HTR-8/SVneo (cell line): ENCODE measurements around the gene SP9.
A peak's percentile ranks its signal among the peaks of the same experiment; 100 is the strongest.

ENCODE experiments used
- DNase-seq: peaks from one replicate; pipeline ENCODE4 v3.0.0; 2011; ENCODE audit warnings: low spot score, mixed read lengths; ENCODE audit not compliant: insufficient read length
- FAIRE-seq: peaks from 2 replicates; lab custom pipeline; 2011; peaks lifted over from hg19 to GRCh38; lab: Jason Lieb, UNC

Gene SP9

DNA sequence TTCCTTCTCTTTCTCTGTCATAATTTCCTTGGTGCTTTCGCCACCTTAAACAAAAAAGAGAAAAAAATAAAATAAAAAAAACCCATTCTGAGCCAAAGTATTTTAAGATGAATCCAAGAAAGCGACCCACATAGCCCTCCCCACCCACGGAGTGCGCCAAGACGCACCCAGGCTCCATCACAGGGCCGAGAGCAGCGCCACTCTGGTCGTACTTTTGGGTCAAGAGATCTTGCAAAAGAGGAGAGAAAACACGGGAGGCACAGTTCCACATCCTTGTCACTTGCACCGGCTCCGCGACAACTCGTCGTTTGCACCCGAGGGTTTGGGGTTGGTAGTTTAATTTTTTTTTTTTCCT is 1.8 kb upstream of the SP9 start:
- no peak for DNase-seq

DNA sequence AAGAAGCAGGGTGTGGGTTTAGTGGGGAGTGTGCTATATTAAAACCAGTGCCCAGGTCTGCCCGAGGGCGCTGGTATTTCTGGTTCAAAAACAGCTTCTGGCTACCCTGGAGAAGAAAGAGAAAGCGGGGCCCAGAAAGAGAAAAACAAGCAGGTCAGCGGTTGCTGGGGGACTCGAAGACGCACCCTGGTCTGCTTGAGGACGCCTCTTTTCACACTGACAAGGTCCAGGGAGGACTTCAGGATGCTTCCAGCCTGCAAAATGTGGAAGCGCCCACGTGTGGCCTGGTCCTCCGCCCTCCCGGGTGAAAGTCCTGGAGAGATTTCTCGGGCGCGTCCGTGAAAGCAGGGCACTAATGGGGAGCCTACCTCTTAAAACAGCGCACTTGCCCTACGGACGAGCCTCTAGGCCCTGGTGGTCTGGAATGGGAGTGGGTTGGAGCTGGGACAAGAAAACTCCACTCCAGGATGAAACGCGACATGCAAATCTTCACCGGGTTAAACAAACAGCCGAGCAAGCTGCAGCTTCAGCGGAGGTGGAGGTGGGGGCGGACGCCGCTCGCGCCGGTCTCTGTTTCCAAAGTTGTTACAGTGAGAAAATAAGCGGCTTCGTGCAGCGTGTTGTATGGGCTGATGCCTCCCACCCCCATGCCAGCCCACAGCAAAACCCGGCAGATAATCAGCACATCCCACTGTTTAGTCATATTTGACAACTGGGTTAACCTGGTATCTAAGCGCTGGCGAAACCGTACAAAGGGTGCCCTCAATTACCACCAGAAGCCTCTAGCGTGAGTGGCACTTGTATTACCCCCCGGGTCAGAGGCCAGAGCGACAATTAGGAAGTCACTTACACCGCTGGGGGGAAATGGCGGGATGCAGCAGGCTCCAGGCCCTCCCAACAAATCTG is 1.1 kb upstream of the SP9 start:
- FAIRE-seq = no peak

More for the DNA sequence above, 1.8 kb upstream of the SP9 start:
- no peak for FAIRE-seq

DNA sequence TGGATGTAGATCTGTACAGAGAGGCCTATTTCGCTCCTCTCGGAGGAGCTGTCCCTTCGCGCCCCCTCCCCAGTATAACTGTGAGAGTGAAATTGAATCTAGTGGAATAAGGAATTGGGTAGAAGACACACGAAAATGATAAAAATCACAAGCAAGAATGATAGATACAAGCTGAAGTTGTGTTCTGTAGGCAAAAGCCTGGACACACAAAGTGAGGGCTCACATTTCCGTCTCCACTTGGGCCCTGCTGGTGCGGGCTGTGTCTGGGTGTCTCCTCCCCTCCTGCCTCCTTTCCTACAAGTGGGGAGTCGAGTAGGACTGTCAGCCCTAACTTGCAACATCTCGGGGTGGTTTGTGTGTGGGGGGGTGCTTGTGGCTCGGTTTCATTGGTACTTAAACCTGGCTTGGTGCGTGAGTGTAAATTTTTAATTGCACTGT is 457 bp upstream of the SP9 start:
- DNase-seq (no peak), FAIRE-seq (no peak)

More for the DNA sequence above, 1.1 kb upstream of the SP9 start:
- DNase-seq = no peak

DNA sequence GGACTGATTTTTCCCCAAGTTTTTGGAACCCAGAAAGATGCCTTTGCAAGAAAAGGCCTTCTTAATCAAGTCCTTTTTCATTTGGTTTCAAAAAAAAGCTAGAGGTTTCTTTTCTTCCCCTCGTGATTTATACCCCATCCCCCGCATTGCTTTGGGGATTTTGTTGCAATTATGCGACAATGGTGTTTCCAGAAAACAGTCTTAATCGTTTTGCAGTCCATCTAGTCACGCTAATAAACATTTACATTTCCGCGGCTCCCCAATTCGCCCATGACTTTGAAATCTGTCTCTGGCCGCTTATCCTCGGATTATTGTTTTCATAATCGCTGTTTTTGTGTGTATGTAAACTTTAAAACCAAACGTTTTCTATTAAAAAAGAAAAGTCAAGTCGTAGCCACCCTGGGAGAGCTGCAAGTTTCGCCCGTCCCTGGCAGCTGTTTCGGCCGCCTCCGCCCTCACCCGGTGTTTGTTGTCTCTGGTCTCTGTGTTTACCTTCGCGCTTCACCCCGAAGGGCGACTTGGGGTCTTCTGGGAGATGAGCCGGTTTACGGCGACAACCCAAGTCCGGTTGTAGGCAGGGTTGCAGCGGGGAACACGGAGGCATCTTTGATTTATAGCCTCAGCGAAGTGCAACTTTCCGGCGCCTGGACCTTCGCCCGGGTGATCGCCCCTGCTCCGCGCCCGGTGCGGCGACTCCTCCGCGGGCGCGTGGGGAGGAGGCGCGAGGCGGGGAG is 667 bp downstream of the SP9 start:
- no peak for DNase-seq
- FAIRE-seq = no peak

DNA sequence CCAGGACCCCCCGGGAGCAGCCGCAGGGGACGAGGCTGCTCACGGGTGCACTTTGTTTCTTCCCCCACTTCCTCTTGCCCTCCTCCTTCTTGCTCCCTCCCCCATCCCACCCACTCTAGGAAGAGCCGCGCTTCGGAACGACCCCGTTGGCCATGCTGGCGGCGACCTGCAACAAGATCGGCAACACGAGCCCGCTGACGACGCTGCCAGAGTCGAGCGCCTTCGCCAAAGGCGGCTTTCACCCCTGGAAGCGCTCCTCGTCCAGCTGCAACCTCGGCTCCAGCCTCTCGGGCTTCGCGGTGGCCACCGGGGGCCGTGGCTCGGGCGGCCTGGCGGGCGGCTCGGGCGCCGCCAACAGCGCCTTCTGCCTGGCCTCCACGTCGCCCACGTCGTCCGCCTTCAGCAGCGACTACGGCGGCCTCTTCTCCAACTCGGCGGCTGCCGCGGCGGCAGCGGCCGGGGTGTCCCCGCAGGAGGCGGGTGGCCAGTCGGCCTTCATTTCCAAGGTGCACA is 1.3 kb downstream of the SP9 start:
- FAIRE-seq (peak; percentile 44), DNase-seq (peak; percentile 34)

DNA sequence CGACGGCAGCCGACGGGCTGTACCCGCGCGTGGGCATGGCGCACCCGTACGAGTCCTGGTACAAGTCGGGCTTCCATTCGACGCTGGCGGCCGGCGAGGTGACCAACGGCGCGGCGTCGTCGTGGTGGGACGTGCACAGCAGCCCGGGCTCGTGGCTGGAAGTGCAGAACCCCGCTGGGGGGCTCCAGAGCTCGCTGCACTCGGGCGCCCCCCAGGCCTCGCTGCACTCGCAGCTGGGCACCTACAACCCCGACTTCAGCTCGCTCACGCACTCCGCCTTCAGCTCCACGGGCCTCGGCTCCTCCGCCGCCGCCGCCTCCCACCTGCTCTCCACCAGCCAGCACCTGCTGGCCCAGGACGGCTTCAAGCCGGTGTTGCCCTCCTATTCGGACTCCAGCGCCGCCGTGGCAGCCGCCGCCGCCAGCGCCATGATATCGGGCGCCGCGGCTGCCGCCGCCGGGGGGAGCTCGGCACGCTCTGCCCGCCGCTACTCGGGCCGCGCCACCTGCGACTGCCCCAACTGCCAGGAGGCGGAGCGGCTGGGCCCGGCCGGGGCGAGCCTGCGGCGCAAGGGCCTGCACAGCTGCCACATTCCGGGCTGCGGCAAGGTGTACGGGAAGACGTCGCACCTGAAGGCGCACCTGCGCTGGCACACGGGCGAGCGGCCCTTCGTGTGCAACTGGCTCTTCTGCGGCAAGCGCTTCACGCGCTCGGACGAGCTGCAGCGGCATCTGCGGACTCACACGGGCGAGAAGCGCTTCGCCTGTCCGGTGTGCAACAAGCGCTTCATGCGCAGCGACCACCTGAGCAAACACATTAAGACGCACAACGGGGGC is 2.0 kb downstream of the SP9 start:
- DNase-seq = peak; percentile 47
- FAIRE-seq = peak; percentile 64

DNA sequence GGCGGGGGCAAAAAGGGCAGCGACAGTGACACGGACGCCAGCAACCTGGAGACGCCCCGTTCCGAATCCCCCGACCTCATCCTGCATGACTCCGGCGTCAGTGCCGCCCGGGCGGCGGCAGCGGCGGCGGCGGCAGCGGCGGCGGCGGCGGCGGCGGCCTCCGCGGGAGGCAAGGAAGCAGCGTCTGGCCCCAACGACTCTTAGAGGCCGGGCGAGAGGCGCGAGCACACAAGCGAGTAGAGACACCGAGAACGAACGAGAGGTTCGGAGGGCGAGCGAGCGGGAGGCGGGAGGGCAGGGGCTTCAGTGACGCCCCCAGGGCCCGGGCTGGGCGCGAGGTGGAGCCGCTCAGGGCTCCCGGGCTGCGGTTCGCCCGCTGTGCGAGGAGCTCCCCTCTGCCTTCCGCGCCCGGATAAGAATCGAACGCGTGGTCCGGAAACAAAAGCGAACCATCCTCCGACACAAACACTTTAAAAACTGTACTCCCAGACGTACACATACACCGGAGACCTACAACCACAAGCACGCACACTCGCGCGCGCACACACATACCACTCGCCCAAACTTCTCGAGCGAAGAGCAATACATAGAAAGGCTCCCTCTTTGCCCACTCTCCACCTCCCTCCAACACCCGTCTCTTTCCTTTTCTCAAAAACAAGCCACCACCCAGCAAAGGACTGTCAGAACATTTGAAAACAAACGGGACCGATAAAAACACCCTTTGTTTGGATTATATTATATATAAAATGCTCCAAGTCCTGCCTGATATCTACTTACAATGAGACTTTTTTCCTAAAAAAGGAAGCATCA is 2.8 kb downstream of the SP9 start:
- DNase-seq (no peak), FAIRE-seq (no peak)

DNA sequence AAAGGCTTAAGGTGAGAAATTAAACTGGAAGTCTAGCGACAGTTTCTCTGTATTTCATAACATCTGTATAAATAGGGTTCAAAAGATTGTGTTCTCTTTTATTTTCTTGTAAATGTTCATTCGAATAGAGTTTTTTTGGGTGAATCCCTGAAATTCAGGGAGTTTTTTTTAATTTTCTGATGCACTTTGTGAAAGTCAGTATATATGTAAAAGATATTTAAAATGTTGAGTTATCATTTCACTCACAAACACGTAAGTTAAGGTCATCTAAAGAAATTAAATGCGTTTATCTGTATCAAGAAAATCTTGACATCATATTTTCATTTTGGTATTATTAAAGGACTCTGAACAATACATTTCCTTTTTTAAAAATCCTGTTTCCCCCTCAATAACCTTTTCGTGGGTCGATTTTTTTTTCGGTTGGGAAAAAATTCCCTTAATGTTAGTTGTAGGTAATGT is 3.4 kb downstream of the SP9 start:
- FAIRE-seq (no peak), DNase-seq (no peak)

DNA sequence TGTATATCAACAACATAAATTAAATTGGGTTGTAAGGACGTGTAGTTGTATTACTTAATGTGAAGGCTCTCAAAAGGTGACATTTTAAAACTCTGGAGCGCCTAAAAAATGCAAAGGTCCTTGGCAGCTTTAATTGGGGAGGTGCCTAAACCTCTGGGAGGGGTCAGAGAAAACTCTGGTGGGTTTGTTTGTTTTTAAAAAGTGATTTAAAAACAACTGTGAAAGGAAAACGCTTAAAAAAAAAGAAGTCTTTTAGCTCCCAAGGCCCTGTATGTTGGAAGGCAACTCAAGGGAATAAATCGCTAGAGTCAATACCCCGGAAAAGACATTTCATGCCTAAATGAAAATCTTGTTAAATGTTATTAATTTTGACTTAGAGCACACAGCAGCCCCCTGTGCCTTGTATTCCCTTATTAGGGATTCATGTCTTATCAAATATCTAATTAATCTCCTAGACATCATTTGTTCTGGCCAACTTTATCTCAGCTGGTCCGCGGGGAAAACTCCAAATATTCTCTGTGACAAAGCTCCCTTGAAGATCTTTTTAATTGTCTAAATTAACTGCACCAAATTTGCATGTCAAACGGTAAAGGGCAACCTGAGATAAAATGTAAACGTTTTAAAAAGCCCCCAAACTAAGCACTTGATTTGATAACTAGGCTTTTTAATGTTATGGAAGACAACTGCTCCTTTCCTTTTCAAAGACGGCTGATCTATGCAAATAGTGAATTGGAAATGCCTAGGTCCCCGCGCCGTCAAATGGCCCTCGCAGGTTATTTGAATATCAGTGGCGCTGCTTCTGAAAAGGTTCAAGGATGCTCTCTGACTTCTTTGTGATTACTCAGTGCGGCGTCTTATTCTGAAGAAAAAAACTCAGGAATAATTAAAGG is 4.2 kb downstream of the SP9 start:
- DNase-seq (no peak), FAIRE-seq (no peak)

DNA sequence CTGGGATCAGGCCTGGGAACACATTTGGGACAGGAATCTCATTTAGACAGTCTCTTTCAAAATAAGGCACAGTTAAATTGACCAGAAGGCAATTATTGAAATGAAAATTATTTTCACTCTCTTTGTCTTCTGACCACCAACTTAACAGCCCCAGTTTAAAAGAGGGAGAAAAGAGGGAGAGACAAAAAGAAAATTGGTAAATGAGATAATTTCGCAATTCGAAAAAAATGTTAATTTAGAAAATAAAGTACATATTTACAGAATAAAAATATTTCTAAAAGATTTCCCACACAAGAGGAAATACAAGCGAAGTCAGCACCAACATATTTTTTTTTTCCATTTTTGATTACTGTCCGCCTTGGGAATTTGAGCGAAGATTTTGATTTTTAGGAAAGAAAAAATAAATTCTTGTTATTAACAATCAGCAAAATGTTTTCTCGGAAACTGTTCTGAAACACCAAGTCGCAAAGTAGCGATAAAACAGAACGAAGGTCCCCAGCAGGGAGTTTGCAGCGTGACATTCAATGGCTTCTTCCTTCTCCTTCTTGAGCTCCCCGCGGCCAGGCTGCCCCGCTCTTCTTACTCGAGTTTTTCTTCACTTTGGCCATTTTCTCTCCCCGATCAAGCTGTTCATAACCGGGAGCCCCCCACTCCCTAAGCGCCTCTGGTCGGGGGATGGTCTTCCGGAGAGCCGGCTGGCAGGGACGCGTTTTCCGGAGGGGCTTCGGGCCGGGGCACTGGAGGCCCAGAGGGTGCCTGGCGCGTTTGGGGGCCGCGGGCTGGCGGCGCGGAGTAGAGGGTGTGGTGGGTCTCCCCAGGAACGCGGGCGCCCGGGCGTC is 5.0 kb downstream of the SP9 start:
- no peak for DNase-seq
- no peak for FAIRE-seq

DNA sequence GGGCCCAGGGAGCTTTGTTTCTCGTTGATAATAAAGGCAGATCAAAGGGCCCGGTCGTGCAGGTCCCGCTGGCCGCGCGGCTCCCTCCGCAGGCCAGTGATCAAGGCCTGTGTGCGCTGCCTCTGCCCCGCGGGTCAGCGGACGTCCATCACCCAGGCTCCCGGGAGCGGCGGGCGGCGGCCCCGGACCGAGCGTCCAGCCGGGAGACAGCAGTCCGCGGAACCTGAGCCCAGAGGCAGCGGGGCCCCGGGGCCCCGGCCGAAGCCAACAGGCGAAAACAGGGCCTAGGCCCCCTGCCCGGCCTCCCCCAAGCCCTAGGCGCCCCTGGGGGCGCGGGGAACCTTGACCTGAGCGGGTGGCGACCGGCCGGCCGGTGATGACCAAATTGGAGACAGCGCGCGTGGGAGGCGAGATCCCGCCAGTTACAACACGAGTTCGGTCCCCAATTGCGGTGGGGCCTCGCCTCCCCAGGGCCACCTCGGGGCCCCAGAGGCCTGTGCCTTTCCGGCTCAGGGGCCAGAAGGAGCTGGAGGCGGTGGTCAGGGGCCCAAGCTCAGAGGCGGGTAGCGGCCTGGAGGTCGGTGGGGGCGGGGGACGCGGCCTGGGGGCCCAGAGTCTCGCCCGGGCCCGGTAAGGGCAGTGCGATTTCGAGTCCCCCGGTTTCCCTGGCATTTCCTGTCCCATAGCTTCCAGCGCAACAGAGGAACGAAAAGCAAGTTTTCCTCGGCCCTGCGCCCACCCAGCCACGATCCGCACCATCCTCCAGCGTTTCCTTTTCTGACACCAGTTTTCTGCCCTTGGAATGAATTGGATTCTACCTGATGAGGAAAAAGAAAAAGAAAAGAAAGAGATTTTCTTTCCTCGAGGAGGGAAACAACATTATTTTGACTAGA is 5.9 kb downstream of the SP9 start:
- no peak for FAIRE-seq
- DNase-seq = no peak

DNA sequence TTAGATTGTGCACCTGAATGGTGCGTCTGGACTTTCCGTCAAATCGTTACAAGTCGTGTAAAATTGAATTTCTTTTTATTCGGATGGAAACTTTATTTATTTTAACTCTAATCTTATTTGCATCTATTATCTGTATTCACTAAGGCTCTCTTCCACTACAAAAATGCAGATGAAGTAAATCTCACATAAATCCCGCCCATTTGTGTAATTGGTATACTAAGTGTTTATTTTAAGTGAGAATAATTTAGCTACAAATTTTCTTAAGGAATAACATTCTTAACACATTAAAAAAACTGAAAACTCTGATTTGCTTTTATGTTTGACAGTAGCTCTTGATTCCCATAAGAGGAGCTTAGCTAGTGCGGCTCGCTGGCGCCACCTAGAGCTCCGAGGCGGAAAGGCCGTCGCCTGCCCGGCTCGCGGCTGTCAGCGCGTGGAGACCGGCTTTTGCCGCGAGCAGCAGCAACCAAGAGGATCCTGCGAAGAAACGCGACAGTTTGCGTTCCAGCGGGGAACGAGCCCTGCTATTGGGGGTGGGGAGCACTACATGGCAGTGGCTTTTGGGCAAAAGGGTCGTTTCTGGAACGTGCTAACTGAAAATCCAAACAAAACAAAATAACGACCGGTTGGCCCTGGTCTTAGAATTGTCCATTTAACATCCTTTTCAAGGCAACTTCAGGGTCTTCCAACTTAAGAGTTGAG is 6.7 kb downstream of the SP9 start:
- DNase-seq = peak; percentile 87
- FAIRE-seq = peak; percentile 38

DNA sequence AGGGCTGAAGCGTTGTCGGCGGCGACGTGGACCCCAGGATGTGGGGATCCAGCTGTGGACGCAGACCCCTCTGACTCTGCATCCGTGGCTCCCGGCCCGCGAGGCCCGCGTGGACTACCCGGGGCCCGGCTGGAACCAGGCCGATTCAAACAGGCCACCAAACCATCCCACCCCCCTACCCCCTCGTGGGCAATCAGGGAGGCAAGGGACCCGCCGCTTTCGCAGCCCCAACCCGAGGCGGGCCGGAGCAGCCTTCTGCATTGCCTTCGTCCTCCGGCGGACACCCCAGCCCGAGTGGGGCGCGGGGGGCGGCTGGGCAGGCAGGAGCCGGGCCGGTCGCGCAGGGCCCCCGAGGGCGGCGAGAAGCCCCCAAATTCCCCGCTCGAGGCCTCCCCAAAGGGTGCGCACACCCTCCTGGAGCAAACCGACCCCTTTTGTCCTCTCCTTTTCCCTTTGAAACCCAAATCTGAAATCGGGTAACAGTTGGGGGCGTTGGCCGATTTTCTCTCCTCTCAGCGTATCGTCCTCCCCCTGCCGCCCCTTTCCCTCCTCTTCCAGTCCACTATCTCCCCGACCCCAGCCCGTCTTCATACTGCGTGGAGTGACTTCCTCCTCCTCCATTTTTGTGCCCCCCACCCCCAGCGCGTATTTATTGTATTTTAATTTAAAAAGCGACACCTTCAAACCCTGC is 7.4 kb downstream of the SP9 start:
- DNase-seq (no peak), FAIRE-seq (no peak)

DNA sequence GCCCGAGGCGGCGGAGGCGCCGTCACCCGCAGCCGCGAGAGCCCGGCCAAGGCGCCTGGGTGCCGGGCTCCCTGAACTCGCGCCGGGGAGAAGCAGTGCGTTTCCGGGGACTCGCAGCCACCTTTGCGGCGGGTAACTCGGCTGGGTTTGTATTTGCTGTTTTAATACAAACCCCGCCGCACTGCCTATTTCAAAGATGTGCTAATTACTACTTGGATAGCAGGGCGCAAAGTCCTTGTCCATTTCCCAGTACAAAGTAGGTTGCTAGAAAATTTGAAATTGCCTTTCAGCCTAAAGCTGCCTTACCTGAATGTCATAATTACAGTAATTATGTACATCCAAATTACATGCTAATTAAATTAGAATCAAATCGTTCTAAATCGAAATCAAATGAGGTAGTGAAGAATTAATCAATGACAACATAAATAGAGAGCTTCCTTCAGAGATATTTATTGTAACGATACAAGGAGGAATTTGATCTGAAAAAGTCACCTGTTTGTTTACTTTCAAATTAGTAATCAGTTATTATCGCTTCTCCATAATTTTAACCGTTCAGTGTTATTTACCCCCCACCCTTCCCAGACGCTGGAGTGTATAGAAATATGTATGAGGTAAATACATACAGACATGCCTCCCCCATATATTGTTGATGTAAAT is 8.1 kb downstream of the SP9 start:
- no peak for DNase-seq
- no peak for FAIRE-seq

DNA sequence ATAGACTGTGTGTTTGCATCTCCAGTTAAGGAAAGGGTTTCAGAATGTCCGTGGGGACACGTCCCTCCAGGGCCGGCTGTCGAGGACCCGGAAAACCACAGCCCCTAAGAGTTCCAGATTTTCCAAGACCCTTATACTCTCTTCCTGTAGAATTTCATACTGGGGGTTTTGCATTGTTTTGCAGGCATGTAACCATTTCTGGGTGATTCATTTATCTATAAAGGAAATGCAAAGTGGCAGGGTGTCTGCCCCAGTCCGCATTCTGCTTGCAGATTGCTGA is 8.5 kb downstream of the SP9 start:
- FAIRE-seq = no peak
- no peak for DNase-seq
